ENCODE measurements around the gene PPM1L. TPM values are rescaled to one million over a fixed set of nuclear protein-coding genes. Genes with fewer than 3 reads are reported as not detected.

Gene PPM1L
- total RNA-seq, 4 donors from 2014 or later = 3.2 to 27.9 (median 16.4) TPM

DNA sequence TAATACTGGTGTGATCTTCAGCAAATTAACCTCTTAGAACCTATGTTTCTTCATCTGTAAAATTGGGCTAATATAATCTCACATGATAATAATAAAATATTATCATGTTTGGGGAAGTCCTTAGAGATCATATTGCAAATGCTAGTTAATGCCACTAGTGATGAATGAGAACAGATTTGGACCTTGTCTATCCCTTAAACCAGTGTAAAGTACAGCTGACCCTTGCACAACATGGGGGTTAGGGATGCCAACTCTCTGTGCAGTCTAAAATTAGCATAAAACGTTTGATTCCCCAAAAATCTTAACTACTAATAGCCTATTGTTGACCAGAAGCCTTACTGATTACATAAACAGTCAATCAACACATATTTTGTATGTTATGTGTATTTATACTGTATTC, 207.9 kb downstream of the PPM1L start:
- H3K4me1 ChIP-seq = no peaks in the 10 kb centered on the region
- no peak for DNase-seq
- H3K27ac ChIP-seq = no peak overlapping the region
- no peaks in the 10 kb centered on the region for H3K9me3 ChIP-seq
- H3K27me3 ChIP-seq = no peaks in the 10 kb centered on the region
- intact Hi-C loops (cut with DNase I; ENCODE audit: low total_unique reads) = no loop called here
- TF ChIP-seq, protein P1, sequence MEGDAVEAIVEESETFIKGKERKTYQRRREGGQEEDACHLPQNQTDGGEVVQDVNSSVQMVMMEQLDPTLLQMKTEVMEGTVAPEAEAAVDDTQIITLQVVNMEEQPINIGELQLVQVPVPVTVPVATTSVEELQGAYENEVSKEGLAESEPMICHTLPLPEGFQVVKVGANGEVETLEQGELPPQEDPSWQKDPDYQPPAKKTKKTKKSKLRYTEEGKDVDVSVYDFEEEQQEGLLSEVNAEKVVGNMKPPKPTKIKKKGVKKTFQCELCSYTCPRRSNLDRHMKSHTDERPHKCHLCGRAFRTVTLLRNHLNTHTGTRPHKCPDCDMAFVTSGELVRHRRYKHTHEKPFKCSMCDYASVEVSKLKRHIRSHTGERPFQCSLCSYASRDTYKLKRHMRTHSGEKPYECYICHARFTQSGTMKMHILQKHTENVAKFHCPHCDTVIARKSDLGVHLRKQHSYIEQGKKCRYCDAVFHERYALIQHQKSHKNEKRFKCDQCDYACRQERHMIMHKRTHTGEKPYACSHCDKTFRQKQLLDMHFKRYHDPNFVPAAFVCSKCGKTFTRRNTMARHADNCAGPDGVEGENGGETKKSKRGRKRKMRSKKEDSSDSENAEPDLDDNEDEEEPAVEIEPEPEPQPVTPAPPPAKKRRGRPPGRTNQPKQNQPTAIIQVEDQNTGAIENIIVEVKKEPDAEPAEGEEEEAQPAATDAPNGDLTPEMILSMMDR (IDR thresholded peaks at IDR 0.05) = no peak
- TF ChIP-seq POLR2A (IDR thresholded peaks at IDR 0.05) = no peak
- H3K36me3 ChIP-seq = no peaks in the 10 kb centered on the region
- H3K4me3 ChIP-seq = no peak overlapping the region

DNA sequence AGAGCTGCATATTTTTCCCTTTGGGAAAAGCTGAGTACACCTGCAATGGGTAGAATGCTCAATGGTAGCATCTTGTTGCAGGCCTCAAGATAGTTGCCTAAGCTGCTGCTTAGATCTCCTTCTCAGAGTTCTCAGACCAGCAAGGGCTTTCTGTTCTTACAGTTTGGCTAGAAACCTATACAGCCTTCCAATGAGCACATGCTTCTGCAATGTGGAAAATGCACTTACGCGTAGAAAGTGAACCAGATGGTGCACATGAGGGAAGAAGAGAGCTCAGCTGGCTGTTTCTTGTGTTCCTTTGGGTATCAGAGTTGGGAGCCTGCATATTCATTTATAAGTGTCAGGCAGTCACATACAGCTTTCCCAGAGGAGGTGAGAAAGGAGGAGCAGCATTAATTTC, 212.7 kb downstream of the PPM1L start:
- intact Hi-C loops (cut with DNase I; ENCODE audit: low total_unique reads) = no loop called here
- no peak for DNase-seq
- Histone ChIP-seq H3K4me1 (no peaks in the 10 kb centered on the region), H3K9me3 (no peaks in the 10 kb centered on the region), H3K36me3 (no peaks in the 10 kb centered on the region), H3K27me3 (no peaks in the 10 kb centered on the region), H3K4me3 (no peak overlapping the region), H3K27ac (no peak overlapping the region)
- TF ChIP-seq, protein P1 (IDR thresholded peaks at IDR 0.05) = no peak
- TF ChIP-seq POLR2A (IDR thresholded peaks at IDR 0.05) = no peak

DNA sequence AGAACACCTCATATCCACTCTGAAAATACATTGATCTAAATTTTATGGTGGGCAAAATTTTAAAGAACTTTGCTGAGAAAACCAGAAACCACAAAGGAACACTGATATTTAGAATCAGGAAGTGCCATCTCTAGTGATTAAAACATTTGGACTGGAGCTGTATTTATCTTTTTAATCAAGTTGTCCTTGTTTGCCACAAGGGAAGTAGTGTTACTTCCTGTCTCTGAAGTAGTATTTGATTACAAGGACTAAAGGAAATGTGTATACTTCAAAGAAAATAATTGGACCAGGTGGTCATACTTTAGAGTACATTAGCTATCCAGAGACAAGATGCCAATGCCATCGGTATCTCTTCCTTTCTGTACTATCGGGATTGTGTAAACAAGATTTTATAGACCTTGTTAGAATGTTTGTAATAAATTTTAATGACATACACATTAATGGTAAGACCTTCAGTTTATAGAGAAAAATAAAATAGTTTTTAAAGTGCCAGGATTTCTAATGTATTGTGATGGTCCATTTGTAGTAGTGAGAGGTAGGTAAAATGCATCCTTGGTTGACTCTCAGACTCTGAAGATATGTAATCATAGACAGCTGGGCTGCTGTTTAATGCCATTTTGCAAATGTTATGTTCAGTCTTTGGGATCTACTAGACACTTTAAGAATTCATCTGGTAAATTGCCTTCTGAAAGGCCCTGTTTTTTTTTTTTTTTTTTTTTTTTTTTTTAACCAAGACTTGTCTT, 217.2 kb downstream of the PPM1L start:
- Histone ChIP-seq H3K36me3 (no peaks in the 10 kb centered on the region), H3K4me3 (no peak overlapping the region), H3K27me3 (no peaks in the 10 kb centered on the region), H3K9me3 (no peaks in the 10 kb centered on the region), H3K27ac (no peak overlapping the region), H3K4me1 (no peaks in the 10 kb centered on the region)
- TF ChIP-seq POLR2A (IDR thresholded peaks at IDR 0.05) = no peak
- TF ChIP-seq, protein P1 (IDR thresholded peaks at IDR 0.05) = no peak
- intact Hi-C loops (cut with DNase I; ENCODE audit: low total_unique reads) = no loop called here
- no peak for DNase-seq

DNA sequence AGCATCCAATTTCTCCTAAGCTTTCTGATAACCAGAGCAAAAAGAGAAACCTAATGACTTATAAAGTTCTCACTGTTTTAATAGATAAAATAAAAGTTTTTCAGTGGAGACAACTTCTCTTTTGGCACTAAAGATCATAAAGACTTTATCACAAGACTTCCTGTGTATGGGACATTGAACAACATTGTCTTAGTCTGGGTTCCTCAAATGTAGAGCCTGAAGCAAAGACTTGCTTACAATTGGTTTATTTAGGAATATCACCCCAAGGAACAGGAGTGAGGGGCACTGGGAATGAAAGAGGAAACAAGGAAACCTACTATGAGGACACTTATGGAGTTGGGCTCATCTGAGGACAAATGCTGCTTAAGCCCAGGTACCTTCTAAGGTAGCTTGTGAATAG, 221.7 kb downstream of the PPM1L start:
- Histone ChIP-seq H3K4me1 (no peaks in the 10 kb centered on the region), H3K36me3 (no peaks in the 10 kb centered on the region), H3K27ac (no peak overlapping the region), H3K9me3 (no peaks in the 10 kb centered on the region), H3K27me3 (no peaks in the 10 kb centered on the region), H3K4me3 (no peak overlapping the region)
- intact Hi-C loops (cut with DNase I; ENCODE audit: low total_unique reads) = no loop called here
- TF ChIP-seq, protein P1 (IDR thresholded peaks at IDR 0.05) = no peak
- TF ChIP-seq POLR2A (IDR thresholded peaks at IDR 0.05) = no peak
- DNase-seq = no peak

DNA sequence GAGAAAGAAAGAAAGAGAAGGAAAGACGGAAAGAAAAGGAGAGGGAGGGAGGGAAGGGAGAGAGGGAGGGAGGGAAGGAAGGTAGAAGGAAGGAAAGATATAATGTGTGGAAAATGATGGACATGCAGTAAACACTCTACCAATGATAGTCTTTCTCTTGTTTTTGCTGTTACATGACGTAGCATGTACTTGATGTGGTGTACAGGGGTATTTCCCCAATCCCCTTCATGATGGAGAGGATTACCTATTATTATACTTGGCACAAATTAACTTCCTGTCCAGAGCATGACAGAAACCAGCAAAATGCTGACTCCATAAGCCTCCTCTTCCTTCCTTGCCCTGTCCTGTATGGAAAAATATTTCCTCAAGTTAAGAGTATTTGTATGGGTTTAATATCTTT, 224.7 kb downstream of the PPM1L start:
- no peak overlapping the region for H3K27ac ChIP-seq

More for the DNA sequence above, 224.7 kb downstream of the PPM1L start:
- no peaks in the 10 kb centered on the region for H3K27me3 ChIP-seq
- H3K4me3 ChIP-seq = no peak overlapping the region
- TF ChIP-seq, protein P1 (IDR thresholded peaks at IDR 0.05) = no peak
- no peak for TF ChIP-seq POLR2A (IDR thresholded peaks at IDR 0.05)
- H3K9me3 ChIP-seq = no peaks in the 10 kb centered on the region
- DNase-seq = no peak
- no peaks in the 10 kb centered on the region for H3K36me3 ChIP-seq
- intact Hi-C loops (cut with DNase I; ENCODE audit: low total_unique reads) = no loop called here
- no peaks in the 10 kb centered on the region for H3K4me1 ChIP-seq
